ENCODE measurements around the gene KRTAP6-3.

The KRTAP6-3 gene

DNA sequence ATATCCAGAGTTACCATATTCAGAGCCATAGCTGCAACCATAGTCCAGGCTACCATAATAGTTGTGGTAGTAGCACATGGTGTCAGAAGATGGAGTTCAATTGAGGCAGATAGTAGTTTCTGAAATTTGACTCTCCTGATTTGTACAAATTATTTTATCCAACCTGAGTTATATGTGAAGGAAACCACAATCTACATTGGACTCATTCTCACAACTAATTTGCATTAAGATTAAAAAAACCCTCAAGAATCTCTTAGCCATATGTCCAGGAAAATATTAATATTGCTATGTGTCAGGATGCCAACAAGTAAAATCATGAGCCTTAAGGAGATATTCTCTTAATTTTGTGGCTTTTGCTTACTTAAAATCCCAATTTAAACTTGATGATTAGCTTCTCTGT lies 1.9 kb upstream of the KRTAP6-3 start, which contains the start of gene KRTAP22-2:
KRTAP22-2 (minus strand) TSS at position 101 of the 400 bp plus-strand sequence.
- no peak within 1 kb of the TSS for H3K4me3 ChIP-seq (ENCODE audit: low read length)
- no peaks in the 10 kb centered on the region for H3K9me3 ChIP-seq (ENCODE audit: control insufficient read depth, low read depth, low read length)
- no peak within 1 kb of the TSS for H3K27ac ChIP-seq (ENCODE audit: low read length)
- no peaks in the 10 kb centered on the region for H3K27me3 ChIP-seq (ENCODE audit: control insufficient read depth, insufficient read depth, low read length)
- H3K36me3 ChIP-seq (ENCODE audit: control insufficient read depth, low read depth, low read length), result no peaks in the 10 kb centered on the region
- no peak within 1 kb of the TSS for H3K9ac ChIP-seq (ENCODE audit: low read length)
- H3K4me1 ChIP-seq (ENCODE audit: control insufficient read depth, low read depth, low read length), result no peaks in the 10 kb centered on the region

DNA sequence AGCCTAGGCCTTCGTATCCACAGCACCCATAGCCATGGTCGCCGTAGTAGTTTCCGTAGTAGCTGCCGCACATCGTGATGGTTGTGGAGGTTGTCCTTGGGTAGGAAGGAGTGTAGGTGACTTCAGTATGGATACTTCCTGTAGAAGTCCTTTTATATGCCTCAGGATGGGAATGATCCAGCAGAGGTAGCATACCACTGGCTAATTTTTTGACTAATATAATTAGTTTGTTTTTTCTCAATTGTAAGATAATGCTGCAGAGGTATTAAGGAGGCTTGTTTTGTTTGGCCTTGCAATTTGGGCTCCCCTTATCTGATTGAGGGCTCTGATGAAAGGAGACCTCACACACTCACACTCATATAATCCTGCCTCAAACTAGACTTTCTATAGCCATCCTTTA lies 6.6 kb downstream of the KRTAP6-3 start, which contains the start of gene KRTAP6-2:
KRTAP6-2 (minus strand) TSS at position 101 of the 400 bp plus-strand sequence; CDS start at position 73, 28 bp downstream.
- Histone ChIP-seq H3K27me3 (ENCODE audit: control insufficient read depth, insufficient read depth, low read length) (no peaks in the 10 kb centered on the region), H3K9ac (ENCODE audit: low read length) (no peak within 1 kb of the TSS), H3K36me3 (ENCODE audit: control insufficient read depth, low read depth, low read length) (no peaks in the 10 kb centered on the region), H3K4me3 (ENCODE audit: low read length) (no peak within 1 kb of the TSS), H3K4me1 (ENCODE audit: control insufficient read depth, low read depth, low read length) (no peaks in the 10 kb centered on the region), H3K27ac (ENCODE audit: low read length) (no peak within 1 kb of the TSS), H3K9me3 (ENCODE audit: control insufficient read depth, low read depth, low read length) (no peaks in the 10 kb centered on the region)

DNA sequence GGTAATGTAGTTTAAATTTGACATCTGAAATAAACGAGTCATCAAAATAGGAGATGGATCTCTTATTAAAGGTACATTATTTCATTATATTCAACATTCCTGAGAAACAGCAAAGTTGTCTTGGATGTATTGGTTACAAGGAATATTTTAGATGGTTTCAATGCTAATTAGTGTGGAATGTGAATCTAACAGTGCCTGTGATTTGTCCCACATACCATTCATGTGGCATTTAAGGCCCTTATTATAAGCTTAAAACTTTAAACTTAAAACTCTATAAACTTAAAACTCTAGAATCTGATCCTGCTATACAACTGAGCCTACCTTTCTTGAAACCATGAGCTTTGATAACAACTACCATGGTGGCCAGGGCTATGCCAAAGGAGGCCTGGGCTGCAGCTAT lies 8.5 kb downstream of the KRTAP6-3 start, which contains the start of gene KRTAP22-1:
KRTAP22-1 (plus strand) TSS at position 301 of the 400 bp plus-strand sequence.
- Histone ChIP-seq H3K9me3 (ENCODE audit: control insufficient read depth, low read depth, low read length) (no peaks in the 10 kb centered on the region), H3K4me1 (ENCODE audit: control insufficient read depth, low read depth, low read length) (no peaks in the 10 kb centered on the region), H3K27me3 (ENCODE audit: control insufficient read depth, insufficient read depth, low read length) (no peaks in the 10 kb centered on the region)

GRCh38 chr21:30605968-30606367 lies 13.7 kb downstream of the KRTAP6-3 start:
- no peaks in the 10 kb centered on the region for H3K9me3 ChIP-seq (ENCODE audit: control insufficient read depth, low read depth, low read length)
- H3K27ac ChIP-seq (ENCODE audit: low read length), result no peak overlapping the region
- H3K27me3 ChIP-seq (ENCODE audit: control insufficient read depth, insufficient read depth, low read length), result no peaks in the 10 kb centered on the region
- no peak overlapping the region for H3K4me3 ChIP-seq (ENCODE audit: low read length)
- H3K36me3 ChIP-seq (ENCODE audit: control insufficient read depth, low read depth, low read length), result no peaks in the 10 kb centered on the region
- no peaks in the 10 kb centered on the region for H3K4me1 ChIP-seq (ENCODE audit: control insufficient read depth, low read depth, low read length)
- no peak overlapping the region for H3K9ac ChIP-seq (ENCODE audit: low read length)

More for the DNA sequence above, 8.5 kb downstream of the KRTAP6-3 start, which contains the start of gene KRTAP22-1:
- H3K4me3 ChIP-seq (ENCODE audit: low read length), result no peak within 1 kb of the TSS
- H3K9ac ChIP-seq (ENCODE audit: low read length), result no peak within 1 kb of the TSS
- H3K27ac ChIP-seq (ENCODE audit: low read length), result no peak within 1 kb of the TSS
- H3K36me3 ChIP-seq (ENCODE audit: control insufficient read depth, low read depth, low read length), result no peaks in the 10 kb centered on the region

GRCh38 chr21:30612132-30612531 lies 19.9 kb downstream of the KRTAP6-3 start:
- H3K9me3 ChIP-seq (ENCODE audit: control insufficient read depth, low read depth, low read length), result no peaks in the 10 kb centered on the region

DNA sequence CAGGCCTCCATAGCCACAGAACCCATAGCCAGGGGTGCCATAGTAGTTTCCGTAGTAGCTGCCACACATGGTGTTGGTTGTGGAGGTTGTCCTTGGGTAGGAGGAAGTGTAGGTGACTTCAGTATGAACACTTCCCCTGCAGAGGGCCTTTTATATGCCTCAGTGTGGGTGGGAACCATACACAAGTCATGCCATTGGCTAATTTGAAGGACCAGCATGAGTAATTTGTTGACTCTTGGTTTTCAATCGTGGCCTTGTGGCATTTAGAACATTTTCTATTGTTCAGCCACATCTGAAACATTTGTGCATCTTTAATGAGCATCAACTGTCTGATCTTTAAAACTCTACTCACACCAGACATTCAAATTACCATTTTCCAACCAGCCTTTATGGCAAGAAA lies 21.6 kb downstream of the KRTAP6-3 start, which contains the start of gene KRTAP6-1:
KRTAP6-1 (minus strand) TSS at position 95 of the 400 bp plus-strand sequence; CDS start at position 69, 26 bp downstream.
- no peak within 1 kb of the TSS for H3K9ac ChIP-seq (ENCODE audit: low read length)

More at GRCh38 chr21:30612132-30612531, 19.9 kb downstream of the KRTAP6-3 start:
- no peak overlapping the region for H3K27ac ChIP-seq (ENCODE audit: low read length)
- H3K27me3 ChIP-seq (ENCODE audit: control insufficient read depth, insufficient read depth, low read length), result no peaks in the 10 kb centered on the region
- H3K4me3 ChIP-seq (ENCODE audit: low read length), result no peak overlapping the region
- H3K36me3 ChIP-seq (ENCODE audit: control insufficient read depth, low read depth, low read length), result no peaks in the 10 kb centered on the region
- no peaks in the 10 kb centered on the region for H3K4me1 ChIP-seq (ENCODE audit: control insufficient read depth, low read depth, low read length)
- H3K9ac ChIP-seq (ENCODE audit: low read length), result no peak overlapping the region

GRCh38 chr21:30615199-30615598 lies 23.0 kb downstream of the KRTAP6-3 start:
- H3K27ac ChIP-seq (ENCODE audit: low read length), result no peak overlapping the region
- no peaks in the 10 kb centered on the region for H3K27me3 ChIP-seq (ENCODE audit: control insufficient read depth, insufficient read depth, low read length)
- no peaks in the 10 kb centered on the region for H3K36me3 ChIP-seq (ENCODE audit: control insufficient read depth, low read depth, low read length)
- H3K4me1 ChIP-seq (ENCODE audit: control insufficient read depth, low read depth, low read length), result no peaks in the 10 kb centered on the region
- no peak overlapping the region for H3K9ac ChIP-seq (ENCODE audit: low read length)
- H3K9me3 ChIP-seq (ENCODE audit: control insufficient read depth, low read depth, low read length), result no peaks in the 10 kb centered on the region
- no peak overlapping the region for H3K4me3 ChIP-seq (ENCODE audit: low read length)

More for the DNA sequence above, 21.6 kb downstream of the KRTAP6-3 start, which contains the start of gene KRTAP6-1:
- Histone ChIP-seq H3K27me3 (ENCODE audit: control insufficient read depth, insufficient read depth, low read length) (no peaks in the 10 kb centered on the region), H3K4me3 (ENCODE audit: low read length) (no peak within 1 kb of the TSS), H3K9me3 (ENCODE audit: control insufficient read depth, low read depth, low read length) (no peaks in the 10 kb centered on the region), H3K36me3 (ENCODE audit: control insufficient read depth, low read depth, low read length) (no peaks in the 10 kb centered on the region), H3K27ac (ENCODE audit: low read length) (no peak within 1 kb of the TSS), H3K4me1 (ENCODE audit: control insufficient read depth, low read depth, low read length) (no peaks in the 10 kb centered on the region)

GRCh38 chr21:30616125-30616524 lies 23.9 kb downstream of the KRTAP6-3 start, which contains the start of gene KRTAP20-1:
KRTAP20-1 (plus strand) TSS chr21:30616425; CDS start chr21:30616455, 30 bp downstream.
- Histone ChIP-seq H3K4me3 (ENCODE audit: low read length) (no peak within 1 kb of the TSS), H3K36me3 (ENCODE audit: control insufficient read depth, low read depth, low read length) (no peaks in the 10 kb centered on the region), H3K4me1 (ENCODE audit: control insufficient read depth, low read depth, low read length) (no peaks in the 10 kb centered on the region), H3K9ac (ENCODE audit: low read length) (no peak within 1 kb of the TSS), H3K27me3 (ENCODE audit: control insufficient read depth, insufficient read depth, low read length) (no peaks in the 10 kb centered on the region), H3K27ac (ENCODE audit: low read length) (no peak within 1 kb of the TSS), H3K9me3 (ENCODE audit: control insufficient read depth, low read depth, low read length) (no peaks in the 10 kb centered on the region)

DNA sequence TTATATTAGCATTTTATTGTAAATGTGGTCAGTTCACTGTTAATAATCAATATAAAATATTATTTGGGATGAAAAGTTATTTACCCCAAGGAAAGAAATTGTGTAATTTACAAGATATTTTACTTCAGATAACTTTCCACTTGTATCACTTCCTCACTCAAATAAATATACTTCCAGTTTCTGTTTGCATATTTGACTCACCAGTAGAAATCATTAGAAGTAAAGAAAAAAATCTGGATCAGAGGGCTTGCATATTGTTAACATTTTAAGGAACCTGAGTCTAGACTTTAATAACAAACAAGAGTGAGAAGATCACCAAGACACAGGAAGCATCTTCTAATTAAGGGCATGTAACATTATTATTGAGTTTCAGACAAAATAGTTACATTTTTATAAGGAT lies 27.8 kb downstream of the KRTAP6-3 start:
- Histone ChIP-seq H3K27ac (ENCODE audit: low read length) (no peak overlapping the region), H3K9ac (ENCODE audit: low read length) (no peak overlapping the region)

GRCh38 chr21:30620522-30620921 lies 28.3 kb downstream of the KRTAP6-3 start, which contains the start of gene KRTAP20-4:
KRTAP20-4 (plus strand) TSS chr21:30620627.
- no peaks in the 10 kb centered on the region for H3K27me3 ChIP-seq (ENCODE audit: control insufficient read depth, insufficient read depth, low read length)
- H3K4me1 ChIP-seq (ENCODE audit: control insufficient read depth, low read depth, low read length), result no peaks in the 10 kb centered on the region
- no peak within 1 kb of the TSS for H3K27ac ChIP-seq (ENCODE audit: low read length)
- H3K9ac ChIP-seq (ENCODE audit: low read length), result no peak within 1 kb of the TSS
- H3K4me3 ChIP-seq (ENCODE audit: low read length), result no peak within 1 kb of the TSS
- H3K9me3 ChIP-seq (ENCODE audit: control insufficient read depth, low read depth, low read length), result no peaks in the 10 kb centered on the region
- H3K36me3 ChIP-seq (ENCODE audit: control insufficient read depth, low read depth, low read length), result no peaks in the 10 kb centered on the region

More for the DNA sequence above, 27.8 kb downstream of the KRTAP6-3 start:
- no peaks in the 10 kb centered on the region for H3K9me3 ChIP-seq (ENCODE audit: control insufficient read depth, low read depth, low read length)
- H3K36me3 ChIP-seq (ENCODE audit: control insufficient read depth, low read depth, low read length), result no peaks in the 10 kb centered on the region
- H3K4me3 ChIP-seq (ENCODE audit: low read length), result no peak overlapping the region
- no peaks in the 10 kb centered on the region for H3K27me3 ChIP-seq (ENCODE audit: control insufficient read depth, insufficient read depth, low read length)
- no peaks in the 10 kb centered on the region for H3K4me1 ChIP-seq (ENCODE audit: control insufficient read depth, low read depth, low read length)

GRCh38 chr21:30623362-30623761 lies 31.1 kb downstream of the KRTAP6-3 start:
- no peak overlapping the region for H3K9ac ChIP-seq (ENCODE audit: low read length)
- no peaks in the 10 kb centered on the region for H3K36me3 ChIP-seq (ENCODE audit: control insufficient read depth, low read depth, low read length)
- no peaks in the 10 kb centered on the region for H3K9me3 ChIP-seq (ENCODE audit: control insufficient read depth, low read depth, low read length)
- no peaks in the 10 kb centered on the region for H3K4me1 ChIP-seq (ENCODE audit: control insufficient read depth, low read depth, low read length)
- H3K27ac ChIP-seq (ENCODE audit: low read length), result no peak overlapping the region
- no peaks in the 10 kb centered on the region for H3K27me3 ChIP-seq (ENCODE audit: control insufficient read depth, insufficient read depth, low read length)
- no peak overlapping the region for H3K4me3 ChIP-seq (ENCODE audit: low read length)
